ENCODE measurements around the gene KIF5A. TPM values are rescaled to one million over a fixed set of nuclear protein-coding genes. Genes with fewer than 3 reads are reported as not detected.

Gene KIF5A
- total and polyA plus RNA-seq, 5 experiments from 2014 or later: 0.17 to 2.3 (median 0.85) TPM; not detected in 1

GRCh38 chr12:57521525-57522010, 28.3 kb upstream of the KIF5A start:
- ATAC-seq (no peak), DNase-seq (peak in 3 of 10 donors; percentile 17 to 38 (median 20))
- Mint-ChIP-seq H3K4me1 (peaks cover 42 to 79% (median 65%) of the 10 kb centered on the region in 4 donors), H3K27me3 (peaks cover 0 to 2% (median 0%) of the 10 kb centered on the region in 5 donors), H3K36me3 (peaks cover 4 to 36% (median 6%) of the 10 kb centered on the region in 3 donors), H3K4me3 (peak overlapping the region; percentile 92 to 99 (median 97)), H3K27ac (peak overlapping the region; percentile 99 to 100 (median 100)), H3K9me3 (no peaks in the 10 kb centered on the region)
- POLR2A ChIA-PET: interaction anchor here (1.3 to 8.6 kb wide), 5 partner anchors 25 to 62 kb away, joined by 4 to 135 read pairs (median 12); partner anchors contain the start of genes ARHGAP9, DCTN2, GLI1 and MARS1

GRCh38 chr12:57522011-57522886, 27.6 kb upstream of the KIF5A start, which contains the start of gene MBD6:
Gene MBD6 (plus strand): TSS chr12:57522824. CDS start chr12:57524304, 1,480 bp downstream.
- Mint-ChIP-seq H3K9me3 (no peaks in the 10 kb centered on the region), H3K27me3 (peaks cover 0 to 2% (median 0%) of the 10 kb centered on the region in 5 donors), H3K27ac (peak within 1 kb of the TSS; percentile 99 to 100 (median 100)), H3K4me3 (peak within 1 kb of the TSS; percentile 95 to 99 (median 97)), H3K36me3 (peaks cover 2 to 34% (median 4%) of the 10 kb centered on the region in 3 donors), H3K4me1 (peaks cover 42 to 83% (median 65%) of the 10 kb centered on the region in 4 donors)
- ATAC-seq (peak; percentile 41 to 54), DNase-seq (peak; percentile 83 to 95 (median 90))
- POLR2A ChIA-PET: interaction anchor here (1.2 to 8.6 kb wide), 3 partner anchors 10 to 44 kb away, joined by 3 to 135 read pairs (median 10); partner anchors contain the start of gene ARHGAP9

GRCh38 chr12:57522887-57523705, 26.7 kb upstream of the KIF5A start:
- POLR2A ChIA-PET: interaction anchor here (1.2 to 2.0 kb wide), 10 partner anchors 9 to 68 kb away, joined by 3 to 10 read pairs (median 4); partner anchors contain the start of genes ARHGAP9 and PIP4K2C
- DNase-seq (peak in 4 of 10 donors; percentile 12 to 64 (median 42)), ATAC-seq (no peak)
- peak overlapping the region; percentile 39 to 99 (median 92) for H3K27ac Mint-ChIP-seq
- peak overlapping the region; percentile 89 to 97 (median 92) for H3K4me3 Mint-ChIP-seq
- H3K27me3 Mint-ChIP-seq: peaks cover 0 to 2% (median 0%) of the 10 kb centered on the region in 5 donors
- peaks cover 0 to 32% (median 4%) of the 10 kb centered on the region in 3 donors for H3K36me3 Mint-ChIP-seq
- peaks cover 39 to 82% (median 59%) of the 10 kb centered on the region in 4 donors for H3K4me1 Mint-ChIP-seq
- H3K9me3 Mint-ChIP-seq: no peaks in the 10 kb centered on the region

GRCh38 chr12:57523706-57524614, 25.9 kb upstream of the KIF5A start:
- H3K4me1 Mint-ChIP-seq: peaks cover 33 to 73% (median 51%) of the 10 kb centered on the region in 4 donors
- ATAC-seq (no peak), DNase-seq (peak in 4 of 10 donors; percentile 11 to 31 (median 26))
- peak overlapping the region; percentile 89 to 97 (median 92) for H3K4me3 Mint-ChIP-seq
- peaks cover 0 to 30% (median 4%) of the 10 kb centered on the region in 3 donors for H3K36me3 Mint-ChIP-seq
- peak overlapping the region; percentile 39 to 97 (median 92) for H3K27ac Mint-ChIP-seq
- H3K9me3 Mint-ChIP-seq: no peaks in the 10 kb centered on the region
- POLR2A ChIA-PET: interaction anchor here (0.7 to 2.0 kb wide), 12 partner anchors 8 to 81 kb away, joined by 3 to 10 read pairs (median 4); partner anchors contain the start of genes ARHGAP9, DTX3 and PIP4K2C
- H3K27me3 Mint-ChIP-seq: peaks cover 0 to 2% (median 0%) of the 10 kb centered on the region in 5 donors

- Mint-ChIP-seq H3K4me1 (peaks cover 30 to 70% (median 46%) of the 10 kb centered on the region in 4 donors), H3K9me3 (no peaks in the 10 kb centered on the region), H3K36me3 (peaks cover 0 to 35% (median 0%) of the 10 kb centered on the region in 3 donors), H3K27me3 (peaks cover 0 to 2% (median 0%) of the 10 kb centered on the region in 5 donors), H3K4me3 (peak overlapping the region in 7 of 10 donors; percentile 90 to 97 (median 95)), H3K27ac (peak overlapping the region; percentile 13 to 97 (median 92))
- no peak for ATAC-seq
- DNase-seq: no peak
- POLR2A ChIA-PET: interaction anchor here (0.5 to 2.0 kb wide), 9 partner anchors 9 to 80 kb away, joined by 3 to 10 read pairs (median 4); partner anchors contain the start of genes ARHGAP9, DTX3 and PIP4K2C
Observed at GRCh38 chr12:57524814-57525614, 24.8 kb upstream of the KIF5A start.

GRCh38 chr12:57525615-57526383, 24.0 kb upstream of the KIF5A start:
- POLR2A ChIA-PET: interaction anchor here (0.5 to 1.6 kb wide), 4 partner anchors 11 to 63 kb away, joined by 3 to 6 read pairs (median 4); no protein-coding TSS in a partner anchor

GRCh38 chr12:57526477-57527126, 23.2 kb upstream of the KIF5A start:
- H3K4me1 Mint-ChIP-seq: peaks cover 25 to 56% (median 35%) of the 10 kb centered on the region in 4 donors
- no peak for ATAC-seq

More at GRCh38 chr12:57525615-57526383, 24.0 kb upstream of the KIF5A start:
- no peak for ATAC-seq
- no peaks in the 10 kb centered on the region for H3K9me3 Mint-ChIP-seq
- peaks cover 27 to 64% (median 43%) of the 10 kb centered on the region in 4 donors for H3K4me1 Mint-ChIP-seq
- H3K27me3 Mint-ChIP-seq: peaks cover 0 to 2% (median 0%) of the 10 kb centered on the region in 5 donors
- H3K4me3 Mint-ChIP-seq: no peak overlapping the region
- peaks cover 0 to 41% (median 0%) of the 10 kb centered on the region in 3 donors for H3K36me3 Mint-ChIP-seq
- DNase-seq: no peak
- H3K27ac Mint-ChIP-seq: peak overlapping the region in 4 of 10 donors; percentile 13 to 52 (median 46)

GRCh38 chr12:57527184-57527583, 22.7 kb upstream of the KIF5A start:
- no peak overlapping the region for H3K4me3 Mint-ChIP-seq
- H3K9me3 Mint-ChIP-seq: no peaks in the 10 kb centered on the region

More at GRCh38 chr12:57526477-57527126, 23.2 kb upstream of the KIF5A start:
- Mint-ChIP-seq H3K4me3 (no peak overlapping the region), H3K27me3 (peaks cover 0 to 2% (median 0%) of the 10 kb centered on the region in 5 donors), H3K9me3 (no peaks in the 10 kb centered on the region), H3K36me3 (peaks cover 0 to 47% (median 0%) of the 10 kb centered on the region in 3 donors), H3K27ac (peak overlapping the region in 3 of 10 donors; percentile 5 to 45 (median 11))
- no peak for DNase-seq
- POLR2A ChIA-PET: interaction anchor here (0.5 to 1.6 kb wide), 6 partner anchors 11 to 1695 kb away, joined by 3 to 6 read pairs (median 4); partner anchors contain the start of gene ARHGAP9

GRCh38 chr12:57528176-57528575, 21.7 kb upstream of the KIF5A start:
- H3K4me1 Mint-ChIP-seq: peaks cover 17 to 45% (median 27%) of the 10 kb centered on the region in 4 donors
- H3K27ac Mint-ChIP-seq: peak overlapping the region in 2 of 10 donors; percentile 58 to 65
- POLR2A ChIA-PET: interaction anchor here (0.9 to 1.3 kb wide), 3 partner anchors 8 to 69 kb away, joined by 4 to 6 read pairs (median 4); partner anchors contain the start of gene DDIT3
- no peak overlapping the region for H3K4me3 Mint-ChIP-seq
- DNase-seq (no peak), ATAC-seq (no peak)
- no peaks in the 10 kb centered on the region for H3K27me3 Mint-ChIP-seq
- no peaks in the 10 kb centered on the region for H3K9me3 Mint-ChIP-seq
- peaks cover 0 to 63% (median 0%) of the 10 kb centered on the region in 3 donors for H3K36me3 Mint-ChIP-seq

More at GRCh38 chr12:57527184-57527583, 22.7 kb upstream of the KIF5A start:
- H3K27ac Mint-ChIP-seq: peak overlapping the region in 4 of 10 donors; percentile 11 to 52 (median 46)
- peaks cover 19 to 50% (median 29%) of the 10 kb centered on the region in 4 donors for H3K4me1 Mint-ChIP-seq
- no peaks in the 10 kb centered on the region for H3K27me3 Mint-ChIP-seq
- ATAC-seq: no peak
- H3K36me3 Mint-ChIP-seq: peaks cover 0 to 53% (median 0%) of the 10 kb centered on the region in 3 donors
- DNase-seq: no peak
- POLR2A ChIA-PET: interaction anchor here (0.6 to 1.6 kb wide), 4 partner anchors 10 to 1695 kb away, joined by 3 to 4 read pairs (median 4); partner anchors contain the start of gene ARHGAP9
